Subcutaneous adipose tissue (tissue), 4 donors: ENCODE data around the gene RWDD1. TPM values are rescaled to one million over a fixed set of nuclear protein-coding genes. Genes with fewer than 3 reads are reported as not detected.

Experiments used
- total RNA-seq, 4 donors: library from RNA; depleted of rRNA; stranded (reverse); fragments of >200 nt; gene quantifications; one replicate each; pipeline ENCODE4 v1.1.0, GENCODE V29; 2016
- TF ChIP-seq, protein P1 (sequence below): fragments of 450-650 bp; IDR thresholded peaks from one replicate; pipeline ENCODE4 v1.5.1; 2016; ENCODE audit warnings: low read depth, mild to moderate bottlenecking, control low read depth, antibody characterized with exemption, moderate library complexity

Gene RWDD1
- total RNA-seq, 4 donors from 2014 or later = 42.2 to 70.6 (median 50.4) TPM

- TF ChIP-seq, protein P1, sequence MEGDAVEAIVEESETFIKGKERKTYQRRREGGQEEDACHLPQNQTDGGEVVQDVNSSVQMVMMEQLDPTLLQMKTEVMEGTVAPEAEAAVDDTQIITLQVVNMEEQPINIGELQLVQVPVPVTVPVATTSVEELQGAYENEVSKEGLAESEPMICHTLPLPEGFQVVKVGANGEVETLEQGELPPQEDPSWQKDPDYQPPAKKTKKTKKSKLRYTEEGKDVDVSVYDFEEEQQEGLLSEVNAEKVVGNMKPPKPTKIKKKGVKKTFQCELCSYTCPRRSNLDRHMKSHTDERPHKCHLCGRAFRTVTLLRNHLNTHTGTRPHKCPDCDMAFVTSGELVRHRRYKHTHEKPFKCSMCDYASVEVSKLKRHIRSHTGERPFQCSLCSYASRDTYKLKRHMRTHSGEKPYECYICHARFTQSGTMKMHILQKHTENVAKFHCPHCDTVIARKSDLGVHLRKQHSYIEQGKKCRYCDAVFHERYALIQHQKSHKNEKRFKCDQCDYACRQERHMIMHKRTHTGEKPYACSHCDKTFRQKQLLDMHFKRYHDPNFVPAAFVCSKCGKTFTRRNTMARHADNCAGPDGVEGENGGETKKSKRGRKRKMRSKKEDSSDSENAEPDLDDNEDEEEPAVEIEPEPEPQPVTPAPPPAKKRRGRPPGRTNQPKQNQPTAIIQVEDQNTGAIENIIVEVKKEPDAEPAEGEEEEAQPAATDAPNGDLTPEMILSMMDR = no peak
Measured at GRCh38 chr6:116615937-116616736, 44.8 kb downstream of the RWDD1 start, which contains the start of gene RSPH4A. RSPH4A (plus strand) TSS chr6:116616479; CDS start chr6:116616624, 145 bp downstream.

- TF ChIP-seq, protein P1 = no peak
Measured at GRCh38 chr6:116616737-116617053, 45.4 kb downstream of the RWDD1 start.

GRCh38 chr6:116624036-116624805 is 52.9 kb downstream of the RWDD1 start:
- TF ChIP-seq, protein P1 = no peak

DNA sequence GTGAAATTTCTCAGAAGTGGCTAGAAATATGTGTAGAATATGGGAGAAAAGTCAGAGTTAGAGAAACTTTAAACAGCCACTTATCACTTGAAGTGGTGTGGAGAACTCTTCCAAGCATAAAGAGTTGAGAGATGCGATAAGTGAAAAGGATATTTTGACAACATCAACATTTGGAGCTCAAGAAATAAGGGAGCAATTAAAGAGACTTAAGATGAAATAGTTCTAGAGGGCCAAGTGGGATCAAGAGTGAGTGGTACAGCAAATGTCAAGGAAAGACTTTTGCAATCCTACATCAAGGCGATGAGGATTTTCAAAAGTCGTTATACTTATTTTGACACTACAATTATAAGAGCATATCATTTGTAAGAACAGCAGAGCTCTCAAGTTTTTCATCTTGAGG is 54.6 kb downstream of the RWDD1 start:
- TF ChIP-seq, protein P1 = no peak

DNA sequence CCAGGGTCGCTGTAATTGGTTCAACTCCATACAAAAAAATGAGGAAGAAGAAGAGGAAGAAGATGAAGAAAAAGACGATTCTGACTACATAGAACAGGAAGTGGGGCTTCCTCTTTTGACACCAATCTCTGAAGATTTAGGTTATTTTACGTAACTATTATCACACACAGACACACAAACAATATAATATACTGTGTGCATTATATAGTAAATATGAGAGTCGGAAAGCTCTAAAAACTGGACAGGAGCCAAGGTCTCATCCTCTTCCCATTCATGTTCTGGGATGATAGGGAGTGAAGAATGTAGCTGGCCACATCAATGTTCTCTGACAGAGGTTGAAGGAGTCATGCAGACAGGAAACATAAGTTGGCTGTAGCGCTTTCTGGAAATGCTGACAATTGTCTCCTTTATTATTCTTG is 58.3 kb downstream of the RWDD1 start:
- TF ChIP-seq, protein P1 = no peak

- TF ChIP-seq, protein P1 = no peak
Measured at GRCh38 chr6:116631379-116631990, 60.2 kb downstream of the RWDD1 start.

GRCh38 chr6:116633685-116634084 is 62.4 kb downstream of the RWDD1 start:
- TF ChIP-seq, protein P1 = no peak
